GM19463 (cell line): ENCODE results near the gene ALS2.
"Not testable (repeated sequence)": the region's sequence is repeated elsewhere in the genome, so short reads cannot be mapped to it uniquely, and the experiment has no call there.

Experiments
- ATAC-seq: cut with Tn5 transposase; IDR thresholded peaks from one replicate; pipeline ENCODE4 v1.9.1; 2021; ENCODE audit warnings: mild to moderate bottlenecking, moderate library complexity; ENCODE audit not compliant: unreplicated experiment

The ALS2 gene

DNA sequence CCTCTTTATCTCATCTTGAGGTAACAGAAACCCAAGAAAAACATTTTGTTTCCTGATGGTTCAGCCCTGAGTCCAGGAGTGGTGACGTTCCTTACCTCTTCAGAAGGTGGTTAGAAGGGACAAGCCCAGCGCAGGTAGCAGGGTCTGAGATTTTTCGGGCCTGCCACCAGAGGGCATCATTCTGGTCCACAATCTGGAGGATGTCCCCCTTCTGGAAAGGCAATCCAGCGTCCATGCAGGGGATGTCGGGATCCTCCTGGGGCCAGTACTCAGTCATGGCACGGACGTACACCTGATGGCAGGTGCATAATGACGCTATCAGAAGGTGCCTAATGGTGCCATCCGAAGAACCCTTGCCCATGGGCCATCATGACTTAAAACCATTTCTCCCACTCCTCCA, 100.0 kb downstream of the ALS2 start:
- ATAC-seq: no peak

DNA sequence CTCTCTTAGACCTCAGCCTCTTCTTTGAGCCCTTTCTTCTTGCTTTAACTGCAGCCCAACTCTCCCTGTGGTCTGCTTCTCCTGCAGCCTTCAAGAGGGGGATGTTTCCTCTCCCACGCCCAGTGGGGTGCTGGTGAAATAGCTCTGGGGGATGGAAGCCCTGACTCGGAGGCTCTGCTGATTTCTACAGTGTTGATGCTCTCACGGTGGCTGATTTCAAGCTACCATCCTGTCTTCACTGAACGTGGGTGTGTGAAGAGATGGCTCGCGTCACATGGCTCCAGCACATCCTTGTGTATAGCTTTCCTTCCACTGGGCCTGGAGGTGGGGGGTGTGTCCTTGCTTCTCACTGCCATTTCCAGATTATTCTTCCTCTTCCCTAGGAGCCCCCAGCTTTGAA, 102.3 kb downstream of the ALS2 start:
- no peak for ATAC-seq

DNA sequence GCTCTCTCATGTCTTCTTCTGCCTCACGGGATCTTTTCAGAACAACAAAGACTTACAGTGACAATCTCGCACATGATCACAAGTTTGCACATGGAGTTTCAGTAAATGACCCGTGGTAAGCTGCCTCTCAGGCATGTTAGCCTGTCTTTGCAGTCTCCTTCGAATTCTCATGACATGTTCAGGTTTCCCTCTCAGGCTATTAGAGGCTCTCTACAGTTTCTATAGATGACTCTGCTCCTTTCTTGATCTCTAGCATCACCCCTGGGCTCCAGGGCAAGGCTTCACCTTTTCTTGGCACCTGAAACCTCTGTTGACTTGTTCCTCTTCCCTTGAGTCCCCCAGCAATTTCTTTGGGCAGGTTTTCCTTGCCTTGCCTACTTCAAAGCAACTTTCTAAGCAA, 105.3 kb downstream of the ALS2 start:
- no peak for ATAC-seq

DNA sequence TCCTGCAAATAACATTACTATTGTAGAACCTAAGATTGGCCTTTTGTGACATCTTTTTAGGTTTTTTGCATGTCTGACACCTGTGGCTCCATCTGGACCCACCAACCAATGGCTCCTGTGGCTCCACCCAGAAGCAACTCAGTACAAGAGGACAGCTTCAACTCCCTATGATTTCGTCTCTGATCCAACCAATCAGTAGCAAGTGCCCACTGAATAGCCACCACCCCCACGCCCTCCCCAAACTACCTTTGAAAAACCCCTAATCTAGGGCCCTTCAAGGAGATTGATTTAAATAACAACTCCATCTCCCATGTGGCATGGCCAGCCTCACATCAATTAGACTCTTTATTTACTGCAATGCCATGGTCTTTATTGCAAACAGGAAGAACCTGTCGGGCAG, 105.9 kb downstream of the ALS2 start:
- no peak for ATAC-seq

DNA sequence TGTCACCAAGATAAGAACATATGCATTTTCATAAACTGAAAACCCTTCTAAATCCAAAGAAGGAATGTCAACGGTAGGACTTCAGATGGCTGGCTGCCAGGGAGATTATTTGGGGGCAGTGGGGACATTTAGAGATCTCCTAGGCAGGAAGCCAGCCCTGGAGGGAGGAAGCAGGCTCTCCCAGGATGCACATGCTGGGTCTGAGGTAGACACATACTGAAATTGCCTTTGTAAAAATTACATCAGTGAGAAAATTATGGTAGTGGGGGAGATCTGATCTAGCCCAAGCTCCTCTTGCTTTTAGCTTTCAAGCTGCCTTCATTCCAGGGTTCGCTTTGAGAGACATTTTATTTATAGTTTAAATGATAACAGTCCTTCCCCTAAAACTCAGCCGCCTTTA, 106.4 kb downstream of the ALS2 start:
- ATAC-seq: no peak

DNA sequence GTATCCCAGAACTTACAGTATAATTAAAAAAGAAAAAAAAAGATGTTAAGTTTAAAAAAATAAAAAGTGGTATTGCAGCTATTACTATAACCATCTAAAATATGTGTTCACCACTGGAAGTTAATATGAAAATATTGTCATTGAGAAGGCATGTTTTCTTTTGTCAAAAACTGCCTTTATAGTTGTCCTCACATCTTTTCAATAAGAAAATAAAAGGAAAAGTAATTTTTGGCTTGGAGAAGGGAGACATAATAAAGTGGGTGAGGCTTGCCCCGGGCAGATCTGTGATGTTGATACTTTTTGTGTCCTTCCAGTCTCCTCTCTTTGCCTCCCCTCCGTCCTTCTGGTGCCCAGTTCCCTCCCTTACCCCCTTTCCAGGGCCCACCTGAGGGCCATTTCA, 107.2 kb downstream of the ALS2 start:
- no peak for ATAC-seq

DNA sequence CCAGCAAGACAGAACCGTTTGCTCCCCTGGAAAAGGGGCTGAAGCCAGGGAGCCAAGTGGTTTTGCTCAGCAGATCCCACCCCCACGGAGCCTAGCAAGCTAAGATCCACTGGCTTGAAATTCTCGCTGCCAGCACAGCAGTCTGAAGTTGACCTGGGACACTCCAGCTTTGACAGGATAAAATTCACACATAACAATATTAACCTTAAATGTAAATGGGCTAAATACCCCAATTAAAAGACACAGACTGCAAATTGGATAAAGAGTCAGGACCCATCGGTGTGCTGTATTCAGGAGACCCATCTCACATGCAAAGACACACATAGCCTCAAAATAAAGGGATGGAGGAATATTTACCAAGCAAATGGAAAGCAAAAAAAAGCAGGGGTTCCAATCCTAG, 109.5 kb downstream of the ALS2 start:
- ATAC-seq: not testable (repeated sequence)

DNA sequence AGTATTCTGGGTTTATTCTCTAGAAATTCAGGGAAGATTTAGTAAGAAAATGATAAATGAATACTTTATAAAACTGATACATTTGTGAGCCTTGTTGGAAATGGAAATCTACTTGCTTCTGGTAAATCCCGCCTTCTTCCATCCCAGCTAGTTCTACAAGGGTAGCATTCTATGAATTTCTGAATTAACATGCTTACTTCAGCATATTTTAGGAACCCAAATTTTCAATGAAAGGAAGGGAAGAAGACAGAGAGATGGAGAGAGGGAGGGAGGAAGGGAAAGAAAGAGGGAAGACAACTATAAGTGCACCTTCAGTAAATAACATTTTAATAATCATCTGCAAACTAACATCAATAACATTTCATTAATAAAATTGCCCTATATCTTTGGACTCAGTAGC, 110.9 kb downstream of the ALS2 start:
- ATAC-seq: no peak

DNA sequence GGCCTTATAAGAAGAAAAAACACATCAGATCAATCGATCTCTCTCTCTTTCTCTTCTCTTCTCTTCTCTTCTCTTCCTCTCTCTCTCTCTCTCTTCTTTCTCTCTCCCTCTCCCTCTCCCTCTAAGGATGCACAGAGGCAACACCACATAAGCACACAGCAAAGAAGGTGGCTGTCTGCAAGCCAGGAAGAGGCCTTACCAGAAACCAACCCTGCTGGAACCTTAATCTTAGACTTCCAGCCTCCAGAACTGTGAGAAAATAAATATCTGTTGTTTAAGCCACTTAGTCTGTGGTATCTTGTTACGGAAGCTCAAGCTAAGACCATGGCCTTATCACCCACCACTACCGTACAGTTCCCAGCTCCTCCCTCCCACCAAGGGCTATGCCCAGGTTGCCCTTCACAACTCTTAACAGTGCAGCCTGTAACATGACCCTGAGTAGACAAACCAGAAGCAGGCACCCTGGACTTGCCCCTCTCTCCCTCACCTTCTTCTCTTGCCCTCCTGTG, 112.3 kb downstream of the ALS2 start:
- ATAC-seq: no peak

DNA sequence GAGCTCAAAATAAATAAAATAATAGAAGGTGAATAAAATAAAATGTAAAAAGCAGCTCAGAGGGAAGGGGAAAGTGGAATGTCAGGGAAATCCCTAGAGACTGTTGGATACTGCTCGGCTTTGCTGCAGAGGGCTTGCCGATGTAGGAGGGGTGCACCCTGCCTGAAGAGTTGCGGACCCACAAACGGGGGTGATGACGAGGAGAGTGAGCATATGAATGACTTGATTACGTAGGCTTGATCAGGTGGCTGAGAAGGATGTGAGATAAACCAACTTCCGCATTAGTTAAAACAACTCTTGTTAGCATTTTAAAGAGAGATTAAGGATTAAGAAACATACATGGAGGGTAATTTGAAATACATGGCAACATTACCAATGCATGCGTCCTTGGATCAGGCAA, 116.4 kb downstream of the ALS2 start:
- no peak for ATAC-seq

DNA sequence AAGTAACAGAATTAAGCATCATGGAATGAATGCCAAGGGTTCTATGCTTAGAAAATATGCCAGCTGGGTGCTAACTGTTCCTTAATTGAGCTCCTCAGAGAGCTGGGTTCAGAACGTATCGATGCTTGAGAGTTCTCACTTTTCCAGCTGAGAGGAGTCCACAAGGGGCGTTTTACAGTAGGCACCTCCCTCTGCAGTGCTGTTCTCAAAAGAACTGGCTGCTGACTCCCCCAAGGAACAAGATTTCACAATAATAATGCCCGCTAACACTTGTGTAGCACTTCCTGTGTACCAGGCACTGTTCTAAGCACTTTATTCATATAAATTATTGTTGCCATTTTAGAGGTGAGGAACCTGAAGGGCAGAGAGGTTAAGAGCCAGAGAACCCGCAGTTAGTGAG, 119.4 kb downstream of the ALS2 start:
- ATAC-seq: no peak

DNA sequence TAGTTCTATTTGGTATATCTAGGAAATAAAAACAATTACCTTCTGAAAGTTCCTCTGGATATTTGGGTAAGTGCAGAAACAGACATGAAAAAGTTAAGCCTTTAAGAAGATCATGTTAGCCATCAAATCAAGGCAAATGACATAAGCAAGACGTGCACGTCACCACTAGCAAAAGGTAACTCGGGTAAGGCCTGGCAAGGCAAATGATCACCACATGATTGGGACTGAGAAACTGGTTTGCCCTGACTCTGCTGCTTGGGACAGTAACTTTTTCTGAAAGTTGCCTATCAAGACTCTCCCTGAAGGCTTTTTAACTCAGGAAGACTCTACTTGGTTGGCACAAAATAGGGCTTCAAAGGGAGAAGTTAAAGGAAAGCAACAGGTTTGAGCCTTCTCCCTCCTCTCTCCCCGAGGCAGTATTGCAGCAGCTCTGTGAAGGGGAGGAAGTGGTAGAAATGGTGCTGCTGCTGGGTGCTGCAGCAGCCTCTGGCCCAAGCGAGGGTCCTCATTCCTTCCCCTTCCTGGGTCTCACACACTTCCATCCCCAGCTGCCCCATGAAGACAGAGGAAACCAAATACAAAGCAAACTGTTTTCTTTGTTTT, 120.3 kb downstream of the ALS2 start:
- ATAC-seq: no peak

DNA sequence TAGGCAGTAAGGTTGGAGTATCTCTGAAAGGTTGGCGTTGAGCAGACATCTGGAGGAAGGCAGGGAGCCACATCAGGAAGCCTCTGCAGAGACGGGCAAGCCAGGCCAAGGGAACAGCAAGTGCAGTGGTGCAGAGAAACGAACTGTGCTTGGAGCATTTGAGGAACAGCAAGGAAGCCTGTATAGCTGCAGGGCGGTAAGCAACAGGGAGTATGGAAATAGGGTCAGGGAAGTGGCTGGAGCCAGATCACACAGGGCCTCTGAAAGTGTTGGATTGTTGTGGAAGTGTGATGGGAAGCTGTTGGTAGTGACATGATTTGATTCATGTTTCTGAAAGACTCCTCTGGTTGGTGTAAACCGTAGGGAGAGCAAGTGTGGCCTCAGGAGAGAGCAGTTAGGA, 124.0 kb downstream of the ALS2 start:
- no peak for ATAC-seq

DNA sequence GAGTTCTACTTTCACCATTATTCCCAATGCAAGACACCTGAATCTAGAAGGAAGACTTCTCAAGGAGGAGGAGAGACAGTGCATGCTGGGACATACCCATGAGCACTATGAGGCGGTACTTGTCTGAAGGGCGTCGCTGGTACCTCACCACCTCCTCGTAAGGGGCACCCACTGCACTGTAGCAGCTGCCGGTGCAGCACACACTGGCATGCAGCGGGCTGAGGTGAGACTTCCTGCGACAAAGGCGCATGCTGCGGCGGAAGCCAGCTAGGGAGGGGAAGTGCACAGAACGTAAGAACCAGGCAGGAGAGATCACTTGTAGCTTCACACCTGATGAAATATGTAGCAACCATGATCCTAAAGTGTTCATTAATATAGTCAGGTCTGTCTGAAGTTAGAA, 124.6 kb downstream of the ALS2 start:
- ATAC-seq: no peak

DNA sequence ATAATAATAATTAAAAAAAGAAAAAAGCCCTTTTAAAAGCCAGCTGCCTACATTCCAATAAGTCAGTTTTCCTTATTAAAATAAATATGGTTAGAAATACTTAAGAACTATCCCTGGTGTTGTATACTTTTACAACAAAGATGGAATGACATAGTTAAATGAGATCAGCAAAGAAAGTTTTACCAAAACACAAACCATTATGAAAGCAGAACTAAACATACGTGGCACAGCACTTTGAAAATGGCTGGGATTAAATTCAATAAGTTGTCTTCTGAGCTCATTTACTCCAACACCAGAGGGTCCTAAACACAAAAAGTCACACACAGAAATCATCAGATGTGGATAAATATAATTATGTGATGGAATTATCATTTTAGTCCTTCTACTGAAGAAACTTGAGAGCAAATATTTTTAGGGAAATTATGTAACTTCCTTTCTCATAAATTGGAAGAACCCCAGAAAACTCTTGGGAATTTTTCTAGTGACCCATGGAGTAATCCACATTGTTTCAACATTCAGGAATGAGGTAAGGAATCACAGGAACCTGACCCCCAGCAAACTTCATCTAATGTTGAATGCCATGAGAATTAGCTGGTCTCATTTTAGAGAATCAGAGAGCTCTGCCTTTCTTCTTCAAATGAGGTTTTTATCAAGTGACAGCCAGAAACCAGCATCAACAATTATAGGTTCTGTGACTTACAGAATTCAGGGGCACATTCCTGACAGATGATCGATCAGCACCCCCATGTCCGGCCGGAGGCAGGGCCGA, 125.9 kb downstream of the ALS2 start:
- ATAC-seq: no peak

DNA sequence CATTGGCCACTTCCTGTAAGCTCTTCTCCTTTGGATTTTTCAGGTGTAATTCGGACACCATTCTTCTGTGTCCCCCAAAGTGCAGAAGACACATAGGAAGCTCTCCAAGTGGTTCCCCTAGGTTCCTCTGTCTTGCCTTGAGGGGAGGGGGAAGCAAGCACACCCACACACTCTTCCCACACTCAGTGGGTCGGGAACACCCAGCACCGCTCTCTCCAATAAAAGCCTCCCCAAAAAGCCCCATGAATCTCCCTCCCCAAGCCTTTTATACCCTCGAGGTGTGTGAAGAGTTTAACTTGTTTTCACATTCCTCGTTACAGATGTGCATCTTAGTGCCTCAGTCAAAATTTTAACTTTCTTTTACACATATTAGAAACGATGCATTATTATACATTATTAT, 127.5 kb downstream of the ALS2 start:
- ATAC-seq: no peak
